OCI-LY1 (cell line): Measurements from ENCODE around the gene TBCE.
"Not testable (repeated sequence)": the region's sequence is repeated elsewhere in the genome, so short reads cannot be mapped to it uniquely, and the experiment has no call there.

Experiments
- H2AFZ ChIP-seq: fragments of 200-600 bp; sonication (generic), shearing (Covaris generic); 2 replicates; pipeline ENCODE4 v1.6.0; 2014; ENCODE audit warnings: antibody characterized with exemption, mild to moderate bottlenecking, low read length
- H3F3A ChIP-seq: fragments of 200-600 bp; sonication (generic), shearing (Covaris generic); 2 replicates; pipeline ENCODE4 v1.6.0; 2014; ENCODE audit warnings: mild to moderate bottlenecking, antibody characterized with exemption, low read length, moderate library complexity; ENCODE audit not compliant: insufficient read depth
- H3K27ac ChIP-seq: fragments of 200-600 bp; sonication (generic); 2 replicates; pipeline ENCODE4 v1.5.1; 2014; ENCODE audit warnings: low read length, mixed run types, mild to moderate bottlenecking, low read depth; ENCODE audit not compliant: poor library complexity, severe bottlenecking
- H3K27me3 ChIP-seq: fragments of 200-600 bp; sonication (generic); 2 replicates; pipeline ENCODE4 v1.6.0; 2014; ENCODE audit warnings: antibody characterized with exemption, mild to moderate bottlenecking, low read length, moderate library complexity; ENCODE audit not compliant: insufficient read depth
- H3K36me3 ChIP-seq: fragments of 200-600 bp; sonication (generic); 2 replicates; pipeline ENCODE4 v1.6.1; 2014; ENCODE audit warnings: mild to moderate bottlenecking, antibody characterized with exemption, low read length, moderate library complexity, mixed read lengths; ENCODE audit not compliant: insufficient read depth
- H3K4me1 ChIP-seq: fragments of 200-600 bp; sonication (generic); 2 replicates; pipeline ENCODE4 v1.5.1; 2014; ENCODE audit warnings: mild to moderate bottlenecking, low read length, moderate library complexity; ENCODE audit not compliant: insufficient read depth, severe bottlenecking
- H3K4me2 ChIP-seq: fragments of 200-600 bp; sonication (generic), shearing (Covaris generic); 2 replicates; pipeline ENCODE4 v1.6.1; 2014; ENCODE audit warnings: low read length
- H3K4me3 ChIP-seq: fragments of 200-600 bp; sonication (generic); 2 replicates; pipeline ENCODE4 v1.5.1; 2014; ENCODE audit warnings: low read length, low read depth, mild to moderate bottlenecking, mixed read lengths; ENCODE audit not compliant: poor library complexity, severe bottlenecking
- H3K79me2 ChIP-seq: fragments of 200-600 bp; shearing (Covaris generic); 2 replicates; pipeline ENCODE4 v1.6.1; 2016; ENCODE audit warnings: mixed run types, low read length, mixed read lengths; ENCODE audit not compliant: insufficient read depth
- H3K9ac ChIP-seq: fragments of 200-600 bp; sonication (generic), shearing (Covaris generic); 2 replicates; pipeline ENCODE4 v1.6.1; 2014; ENCODE audit warnings: mild to moderate bottlenecking, low read length, mixed read lengths
- H3K9me2 ChIP-seq: fragments of 200-600 bp; sonication (generic), shearing (Covaris generic); 2 replicates; pipeline ENCODE4 v1.6.1; 2014; ENCODE audit warnings: low read depth, mild to moderate bottlenecking, low read length, mixed read lengths
- H3K9me3 ChIP-seq: fragments of 200-600 bp; shearing (Covaris generic); 2 replicates; pipeline ENCODE4 v1.6.1; 2014; ENCODE audit warnings: low read length, mixed read lengths
- H4K20me1 ChIP-seq: fragments of 200-600 bp; sonication (generic), shearing (Covaris generic); 2 replicates; pipeline ENCODE4 v1.6.0; 2016; ENCODE audit warnings: mild to moderate bottlenecking, low read length; ENCODE audit not compliant: insufficient read depth
- EZH2 ChIP-seq: fragments of 200-600 bp; sonication (generic), shearing (Covaris generic); IDR thresholded peaks from 2 replicates; pipeline ENCODE4 v1.8.0; 2017; ENCODE audit warnings: borderline replicate concordance, mixed run types, mild to moderate bottlenecking, antibody characterized with exemption, low read length, moderate library complexity, mixed read lengths
- TF ChIP-seq, protein P1 (sequence below): fragments of 200-600 bp; sonication (generic), shearing (Covaris generic); IDR thresholded peaks from 2 replicates; pipeline ENCODE4 v1.5.1; 2017; ENCODE audit warnings: mild to moderate bottlenecking, antibody characterized with exemption, low read length, moderate library complexity, mixed read lengths

The TBCE gene

DNA sequence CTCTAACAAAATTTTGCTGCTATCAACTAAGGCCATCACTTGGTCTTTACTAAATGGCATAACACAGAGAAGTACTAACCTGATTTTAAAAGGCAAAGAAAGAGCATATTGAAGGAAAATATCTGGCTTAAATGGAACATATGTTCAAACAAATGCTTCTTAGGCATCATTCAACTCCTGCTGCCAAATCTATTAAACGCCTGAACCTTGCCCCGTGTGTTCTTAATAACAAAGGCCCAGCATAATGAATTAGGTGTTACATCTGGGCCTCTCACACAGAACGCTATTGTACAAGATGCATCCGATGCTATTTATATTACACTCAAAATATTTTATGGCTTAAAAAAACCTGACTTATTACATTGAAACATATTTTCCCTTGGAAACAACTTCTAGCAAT, 88.6 kb downstream of the TBCE start:
- H3K4me3 ChIP-seq, result no peak overlapping the region
- H3F3A ChIP-seq, result no peaks in the 10 kb centered on the region
- H3K9me2 ChIP-seq, result no peaks in the 10 kb centered on the region
- H3K27ac ChIP-seq, result no peak overlapping the region
- no peak overlapping the region for H3K4me2 ChIP-seq
- no peak overlapping the region for H3K9ac ChIP-seq
- TF ChIP-seq, protein P1, sequence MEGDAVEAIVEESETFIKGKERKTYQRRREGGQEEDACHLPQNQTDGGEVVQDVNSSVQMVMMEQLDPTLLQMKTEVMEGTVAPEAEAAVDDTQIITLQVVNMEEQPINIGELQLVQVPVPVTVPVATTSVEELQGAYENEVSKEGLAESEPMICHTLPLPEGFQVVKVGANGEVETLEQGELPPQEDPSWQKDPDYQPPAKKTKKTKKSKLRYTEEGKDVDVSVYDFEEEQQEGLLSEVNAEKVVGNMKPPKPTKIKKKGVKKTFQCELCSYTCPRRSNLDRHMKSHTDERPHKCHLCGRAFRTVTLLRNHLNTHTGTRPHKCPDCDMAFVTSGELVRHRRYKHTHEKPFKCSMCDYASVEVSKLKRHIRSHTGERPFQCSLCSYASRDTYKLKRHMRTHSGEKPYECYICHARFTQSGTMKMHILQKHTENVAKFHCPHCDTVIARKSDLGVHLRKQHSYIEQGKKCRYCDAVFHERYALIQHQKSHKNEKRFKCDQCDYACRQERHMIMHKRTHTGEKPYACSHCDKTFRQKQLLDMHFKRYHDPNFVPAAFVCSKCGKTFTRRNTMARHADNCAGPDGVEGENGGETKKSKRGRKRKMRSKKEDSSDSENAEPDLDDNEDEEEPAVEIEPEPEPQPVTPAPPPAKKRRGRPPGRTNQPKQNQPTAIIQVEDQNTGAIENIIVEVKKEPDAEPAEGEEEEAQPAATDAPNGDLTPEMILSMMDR, result no peak
- TF ChIP-seq EZH2, result no peak
- H4K20me1 ChIP-seq, result no peaks in the 10 kb centered on the region
- H3K9me3 ChIP-seq, result no peaks in the 10 kb centered on the region
- H3K79me2 ChIP-seq, result no peaks in the 10 kb centered on the region
- H2AFZ ChIP-seq, result no peak overlapping the region
- H3K27me3 ChIP-seq, result no peaks in the 10 kb centered on the region
- H3K4me1 ChIP-seq, result no peaks in the 10 kb centered on the region
- H3K36me3 ChIP-seq, result peaks cover 2% of the 10 kb centered on the region; the same call in 1 of the 2 replicates

DNA sequence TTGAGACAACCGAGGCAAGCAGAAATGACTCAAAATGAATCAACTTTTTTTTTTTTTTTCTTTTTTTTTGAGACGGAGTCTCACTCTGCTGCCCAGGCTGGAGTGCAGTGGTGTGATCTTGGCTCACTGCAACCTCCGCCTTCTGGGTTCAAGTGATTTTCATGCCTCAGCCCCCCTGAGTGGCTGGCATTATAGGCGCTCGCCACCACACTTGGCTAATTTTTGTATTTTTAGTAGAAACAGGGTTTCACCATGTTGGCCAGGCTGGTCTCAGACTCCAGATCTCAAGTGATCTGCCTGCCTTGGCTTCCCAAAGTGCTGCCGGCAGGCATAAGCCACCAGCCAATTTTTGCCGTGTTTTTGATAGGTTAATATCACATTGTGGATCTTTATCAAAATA, 90.6 kb downstream of the TBCE start:
- not testable (repeated sequence) for H3F3A ChIP-seq, H3K4me3 ChIP-seq, H3K9me3 ChIP-seq, H3K79me2 ChIP-seq, H3K27ac ChIP-seq, H4K20me1 ChIP-seq, H2AFZ ChIP-seq, H3K9me2 ChIP-seq, H3K36me3 ChIP-seq, H3K4me1 ChIP-seq, H3K27me3 ChIP-seq, H3K9ac ChIP-seq, H3K4me2 ChIP-seq

DNA sequence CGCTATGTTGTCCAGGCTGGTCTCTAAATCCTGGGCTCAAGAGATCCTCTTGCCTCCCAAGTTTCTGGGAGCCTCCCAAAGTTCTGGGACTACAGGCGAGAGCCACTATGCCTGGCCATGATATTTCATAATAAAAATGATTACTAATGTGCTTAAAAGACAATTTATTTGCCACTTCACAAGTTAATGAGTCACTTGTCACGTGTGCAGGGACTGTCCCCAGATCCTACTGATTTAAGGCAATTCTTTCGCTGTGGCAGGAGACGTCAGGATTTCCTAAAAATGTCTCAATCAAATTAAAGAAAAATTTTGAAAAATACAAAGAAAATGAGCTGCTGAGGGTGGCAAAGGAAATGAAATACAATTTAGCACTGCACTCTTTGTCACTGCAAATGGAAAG, 93.5 kb downstream of the TBCE start:
- Histone ChIP-seq H3K27me3 (no peaks in the 10 kb centered on the region), H3K79me2 (no peaks in the 10 kb centered on the region), H3K4me2 (no peak overlapping the region), H3F3A (no peaks in the 10 kb centered on the region), H3K27ac (no peak overlapping the region), H4K20me1 (no peaks in the 10 kb centered on the region), H2AFZ (no peak overlapping the region), H3K9me3 (no peaks in the 10 kb centered on the region), H3K36me3 (peaks cover 8% of the 10 kb centered on the region; the same call in 1 of the 2 replicates), H3K4me1 (no peaks in the 10 kb centered on the region), H3K9ac (no peak overlapping the region), H3K4me3 (no peak overlapping the region), H3K9me2 (no peaks in the 10 kb centered on the region)
- TF ChIP-seq, protein P1, result no peak
- no peak for TF ChIP-seq EZH2

DNA sequence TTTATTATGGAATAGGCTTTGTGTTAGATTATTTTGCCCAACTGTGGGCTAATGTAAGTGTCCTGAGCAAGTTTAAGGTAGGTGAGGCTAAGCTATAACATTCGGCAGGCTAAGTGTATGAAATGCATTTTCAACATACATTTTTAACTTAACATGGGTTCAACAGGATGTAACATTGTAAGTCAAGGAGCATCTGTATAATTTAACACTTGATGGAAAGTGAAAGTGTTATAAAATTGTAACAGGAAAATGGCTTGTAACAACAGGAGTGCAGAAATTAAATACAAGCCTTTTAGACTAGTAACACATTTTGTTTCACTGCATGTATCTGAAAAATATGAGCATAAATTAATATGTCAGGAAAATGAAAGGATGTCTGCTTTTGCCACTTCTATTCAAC, 94.7 kb downstream of the TBCE start:
- no peak overlapping the region for H3K9ac ChIP-seq
- no peaks in the 10 kb centered on the region for H3K27me3 ChIP-seq
- TF ChIP-seq, protein P1, result no peak
- TF ChIP-seq EZH2, result no peak
- no peaks in the 10 kb centered on the region for H3K9me2 ChIP-seq
- no peaks in the 10 kb centered on the region for H3K79me2 ChIP-seq
- H3K4me2 ChIP-seq, result no peak overlapping the region
- H3F3A ChIP-seq, result no peaks in the 10 kb centered on the region
- peaks cover 8% of the 10 kb centered on the region; the same call in 1 of the 2 replicates for H3K36me3 ChIP-seq
- no peaks in the 10 kb centered on the region for H3K9me3 ChIP-seq
- H3K27ac ChIP-seq, result no peak overlapping the region
- H3K4me1 ChIP-seq, result no peaks in the 10 kb centered on the region
- no peak overlapping the region for H3K4me3 ChIP-seq
- H2AFZ ChIP-seq, result no peak overlapping the region
- H4K20me1 ChIP-seq, result no peaks in the 10 kb centered on the region

DNA sequence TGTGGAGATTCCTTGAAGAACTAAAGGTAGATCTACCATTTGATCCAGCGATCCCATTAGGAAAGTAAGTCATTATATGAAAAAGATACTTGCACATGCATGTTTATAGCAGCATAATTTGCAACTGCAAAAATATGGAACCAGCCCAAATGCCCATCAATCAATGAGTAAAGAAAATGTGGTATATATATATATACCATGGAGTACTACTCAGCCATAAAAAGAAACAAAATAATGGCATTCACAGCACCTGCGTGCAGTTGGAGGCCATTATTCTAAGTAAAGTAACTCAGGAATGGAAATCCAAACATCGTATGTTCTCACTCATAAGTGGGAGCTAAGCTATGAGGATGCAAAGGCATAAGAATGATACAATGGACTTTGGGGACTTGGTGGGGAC, 95.6 kb downstream of the TBCE start:
- H2AFZ ChIP-seq, H3K4me3 ChIP-seq, H3K79me2 ChIP-seq, H3K9me3 ChIP-seq, H3K27me3 ChIP-seq, H3K9ac ChIP-seq, H3F3A ChIP-seq, H3K36me3 ChIP-seq, H3K4me2 ChIP-seq, H3K9me2 ChIP-seq, H4K20me1 ChIP-seq, H3K4me1 ChIP-seq, H3K27ac ChIP-seq: not testable (repeated sequence)
